Kidney (tissue), 14 donors: ENCODE measurements around the gene TRIM3. TPM values are rescaled to one million over a fixed set of nuclear protein-coding genes. Genes with fewer than 3 reads are reported as not detected.
A peak's percentile ranks its signal among the peaks of the same experiment; 100 is the strongest.

Source experiments
- DNase-seq, 5 donors: peaks; one replicate each; pipeline ENCODE4 v3.0.0-alpha.2; 2013 to 2020
- FAIRE-seq: peaks from 2 replicates; lab custom pipeline; 2012; peaks lifted over from hg19 to GRCh38; lab: Jason Lieb, UNC
- H3K27ac ChIP-seq, 2 donors: one replicate each; pipeline ENCODE4 v1.7.0; 2013; ENCODE audit warnings: low read depth in 2 of 2, low read length in 2 of 2, inconsistent platforms in 1 of 2
- H3K27me3 ChIP-seq: one replicate; pipeline ENCODE4 v1.7.1; 2013; ENCODE audit warnings: low read length, inconsistent platforms; ENCODE audit not compliant: control insufficient read depth, insufficient read depth
- H3K36me3 ChIP-seq, 3 donors: one replicate each; pipeline versions ENCODE4 v1.7.0 to v1.7.1; 2013; ENCODE audit warnings: low read length in 3 of 3, control low read depth in 1 of 3, inconsistent platforms in 1 of 3; ENCODE audit not compliant: insufficient read depth in 3 of 3, control insufficient read depth in 2 of 3
- H3K4me1 ChIP-seq, 3 donors: one replicate each; pipeline versions ENCODE4 v1.7.0 to v1.7.1; 2013; ENCODE audit warnings: low read length in 3 of 3, inconsistent platforms in 1 of 3, low read depth in 1 of 3; ENCODE audit not compliant: control insufficient read depth in 2 of 3, insufficient read depth in 2 of 3
- H3K4me3 ChIP-seq, 3 donors: one replicate each; pipeline versions ENCODE4 v1.7.0 to v1.8.1; 2013; ENCODE audit warnings: low read length in 3 of 3, control low read depth in 1 of 3, inconsistent platforms in 1 of 3
- H3K9ac ChIP-seq, 3 donors: one replicate each; pipeline versions ENCODE4 v1.7.0 to v1.7.1; 2013; ENCODE audit warnings: low read length in 3 of 3, control low read depth in 1 of 3, inconsistent platforms in 1 of 3
- H3K9me3 ChIP-seq, 3 donors: one replicate each; pipeline versions ENCODE4 v1.7.0 to v1.7.1; 2013; ENCODE audit warnings: low read length in 3 of 3, control low read depth in 1 of 3, inconsistent platforms in 1 of 3; ENCODE audit not compliant: control insufficient read depth in 2 of 3, insufficient read depth in 1 of 3
- CTCF ChIP-seq: IDR thresholded peaks from 3 replicates; pipeline ENCODE4 v1.5.1; 2012; ENCODE audit warnings: mild to moderate bottlenecking, moderate library complexity, borderline replicate concordance; ENCODE audit not compliant: insufficient read depth; ENCODE audit errors: extremely low read depth
- intact Hi-C: fragments of 100-400 bp; cut with DNase I; formaldehyde crosslinking; loops from one replicate; pipeline ENCODE4 v1.11.1; 2022
- polyA plus RNA-seq: library from polyadenylated mRNA; stranded (reverse); fragments of 350-450 nt; fragmentation: Illumina TruSeq; extraction: RNeasy Lipid Tissue Mini Kit (QIAGEN cat#74804); gene quantifications from one replicate; pipeline ENCODE4 v1.2.3, GENCODE V29; 2014; ENCODE audit warnings: low read depth, low replicate concordance; ENCODE audit not compliant: insufficient read depth
- total RNA-seq: library from RNA; stranded (reverse); fragmentation: NEBNext Ultra II Directional; extraction: Animal tissue kit (Norgen Biotek cat#: 25700); gene quantifications from one replicate; pipeline ENCODE4 v1.2.1, GENCODE V29; 2021
- donor health status: control.
- donor health status: control.
- donor health status: control.
- donor health status: control.
- donor health status: control.
- donor health status: DM: yes; HTN: yes; CAD: no.
- donor health status: Normal renal cell carcinoma (clear cell type).

TRIM3 gene
- total and polyA plus RNA-seq, 2 donors from 2014 or later, result 10.8 to 20.8 TPM

- H3K4me3 ChIP-seq, result no peak overlapping the region
- peaks cover 0 to 5% (median 0%) of the 10 kb centered on the region in 3 donors for H3K4me1 ChIP-seq
- H3K27me3 ChIP-seq, result no peaks in the 10 kb centered on the region
- TF ChIP-seq CTCF, result no peak
- no peak overlapping the region for H3K27ac ChIP-seq
- peaks cover 0 to 25% (median 25%) of the 10 kb centered on the region in 3 donors for H3K36me3 ChIP-seq
- no peak overlapping the region for H3K9ac ChIP-seq
- intact Hi-C loops, result no loop called here
- DNase-seq (no peak), FAIRE-seq (no peak)
- no peaks in the 10 kb centered on the region for H3K9me3 ChIP-seq
Observed at GRCh38 chr11:6456361-6457073, 17.2 kb downstream of the TRIM3 start.

GRCh38 chr11:6455070-6455469, 18.7 kb downstream of the TRIM3 start:
- Histone ChIP-seq H3K4me3 (no peak overlapping the region), H3K36me3 (peaks cover 0 to 37% (median 37%) of the 10 kb centered on the region in 3 donors)
- DNase-seq, result peak in 3 of 5 donors; percentile 50 to 81 (median 80)

GRCh38 chr11:6453152-6453551, 20.6 kb downstream of the TRIM3 start:
- Histone ChIP-seq H3K9me3 (no peaks in the 10 kb centered on the region), H3K4me3 (no peak overlapping the region), H3K4me1 (no peaks in the 10 kb centered on the region), H3K36me3 (peaks cover 0 to 52% (median 48%) of the 10 kb centered on the region in 3 donors), H3K9ac (no peak overlapping the region), H3K27me3 (no peaks in the 10 kb centered on the region), H3K27ac (no peak overlapping the region)
- FAIRE-seq, result no peak
- intact Hi-C loops, result no loop called here
- DNase-seq, result no peak
- no peak for TF ChIP-seq CTCF

More at GRCh38 chr11:6455070-6455469, 18.7 kb downstream of the TRIM3 start:
- Histone ChIP-seq H3K27ac (no peak overlapping the region), H3K27me3 (no peaks in the 10 kb centered on the region), H3K4me1 (peaks cover 0 to 5% (median 0%) of the 10 kb centered on the region in 3 donors), H3K9me3 (no peaks in the 10 kb centered on the region), H3K9ac (no peak overlapping the region)
- intact Hi-C loops, result no loop called here
- no peak for TF ChIP-seq CTCF
- no peak for FAIRE-seq
